HepG2 (cell line): ENCODE data around the gene COMP. TPM values are rescaled to one million over a fixed set of nuclear protein-coding genes. Genes with fewer than 3 reads are reported as not detected.

Source experiments
- CCDC6 ChIP-seq: sonication (generic); formaldehyde crosslinking; IDR thresholded peaks from 2 replicates; pipeline ENCODE4 v1.8.1; 2022; ENCODE audit warnings: mild to moderate bottlenecking, missing genetic modification reagents, moderate library complexity
- PHF5A ChIP-seq: IDR thresholded peaks from one replicate; pipeline ENCODE4 v1.6.1; 2018; ENCODE audit warnings: low read depth, missing genetic modification reagents; ENCODE audit not compliant: unreplicated experiment
- POGZ ChIP-seq: sonication (generic); formaldehyde crosslinking; IDR thresholded peaks from 2 replicates; pipeline ENCODE4 v1.4.0; 2020; ENCODE audit warnings: mild to moderate bottlenecking, missing genetic modification reagents
- RXRB ChIP-seq: IDR thresholded peaks from 2 replicates; pipeline ENCODE4 v1.6.1; 2016; ENCODE audit warnings: borderline replicate concordance, missing genetic modification reagents, missing compliant biosample characterization
- SIX4 ChIP-seq: sonication (generic); formaldehyde crosslinking; IDR thresholded peaks from 2 replicates; pipeline ENCODE4 v1.4.0; 2020; ENCODE audit warnings: missing genetic modification reagents
- SOX6 ChIP-seq, 2 experiments: fragments of 450-650 bp in 1 of 2; sonication (generic) in 1 of 2; formaldehyde crosslinking in 1 of 2; IDR thresholded peaks; 2 replicates each; pipeline versions ENCODE4 v1.4.0 to v1.6.1; 2017 to 2020; ENCODE audit warnings: antibody characterized with exemption in 1 of 2, mild to moderate bottlenecking in 1 of 2, missing genetic modification reagents in 1 of 2
- ZC3H4 ChIP-seq: sonication (generic); formaldehyde crosslinking; IDR thresholded peaks from 2 replicates; pipeline ENCODE4 v1.4.0; 2020; ENCODE audit warnings: missing genetic modification reagents, borderline replicate concordance
- ZNF143 ChIP-seq: sonication (generic); formaldehyde crosslinking; IDR thresholded peaks from 2 replicates; pipeline ENCODE4 v1.4.0; 2020; ENCODE audit warnings: missing genetic modification reagents
- ZNF33B ChIP-seq: sonication (generic); formaldehyde crosslinking; IDR thresholded peaks from 2 replicates; pipeline ENCODE4 v1.5.1; 2020; ENCODE audit warnings: mild to moderate bottlenecking, missing genetic modification reagents
- ZNF441 ChIP-seq: sonication (generic); formaldehyde crosslinking; IDR thresholded peaks from 2 replicates; pipeline ENCODE4 v1.7.0; 2021; ENCODE audit warnings: missing genetic modification reagents, borderline replicate concordance
- ZNF496 ChIP-seq: sonication (generic); formaldehyde crosslinking; IDR thresholded peaks from 2 replicates; pipeline ENCODE4 v1.8.1; 2023; ENCODE audit warnings: mild to moderate bottlenecking, moderate library complexity, missing genetic modification reagents; ENCODE audit not compliant: insufficient replicate concordance
- ZNF546 ChIP-seq: sonication (generic); formaldehyde crosslinking; conservative IDR thresholded peaks from 2 replicates; pipeline ENCODE4 v1.8.1; 2023; ENCODE audit warnings: mild to moderate bottlenecking, missing genetic modification reagents
- ZNF572 ChIP-seq: sonication (generic); formaldehyde crosslinking; IDR thresholded peaks from 2 replicates; pipeline ENCODE4 v1.5.1; 2020; ENCODE audit warnings: mild to moderate bottlenecking, missing genetic modification reagents
- ZNF773 ChIP-seq: sonication (generic); formaldehyde crosslinking; IDR thresholded peaks from 2 replicates; pipeline ENCODE4 v1.4.0; 2020; ENCODE audit warnings: missing genetic modification reagents, borderline replicate concordance
- polyA plus RNA-seq, 8 experiments: library from polyadenylated mRNA; depleted of rRNA in 3 of 8; stranded (reverse) in 7 of 8; unstranded in 1 of 8; fragments of >200 nt; fragmentation: Illumina TruSeq in 4 of 8; extraction: Trizol in 4 of 8; gene quantifications; 2 replicates each; pipeline versions ENCODE4 v1.2.1 to v1.2.3, GENCODE V29; 2011 to 2016; ENCODE audit warnings: low read depth in 4 of 8, missing spikeins in 1 of 8, mixed read lengths in 1 of 8; ENCODE audit not compliant: insufficient read depth in 1 of 8
- total RNA-seq, 5 experiments: library from RNA; depleted of rRNA; stranded (reverse); fragments of >200 nt; fragmentation: Illumina TruSeq; extraction: Trizol; gene quantifications; 2 replicates each; pipeline ENCODE4 v1.2.3, GENCODE V29; 2016; ENCODE audit warnings: low read depth in 1 of 5
- TF ChIP-seq, protein P1 (sequence below): sonication (generic); formaldehyde crosslinking; IDR thresholded peaks from 2 replicates; pipeline ENCODE4 v1.5.0; 2020; ENCODE audit warnings: missing genetic modification reagents
- TF ChIP-seq, protein P2 (sequence below): sonication (generic); formaldehyde crosslinking; IDR thresholded peaks from 2 replicates; pipeline ENCODE4 v1.4.0; 2020; ENCODE audit warnings: missing genetic modification reagents
- TF ChIP-seq, protein P3 (sequence below): sonication (generic); formaldehyde crosslinking; IDR thresholded peaks from 2 replicates; pipeline ENCODE4 v1.5.0; 2020; ENCODE audit warnings: mild to moderate bottlenecking, missing genetic modification reagents, borderline replicate concordance
- TF ChIP-seq, protein P4 (sequence below): sonication (generic); formaldehyde crosslinking; conservative IDR thresholded peaks from 2 replicates; pipeline ENCODE4 v1.4.0; 2020; ENCODE audit warnings: missing genetic modification reagents
- TF ChIP-seq, protein P5 (sequence below): sonication (generic); formaldehyde crosslinking; IDR thresholded peaks from 2 replicates; pipeline ENCODE4 v1.4.0; 2020; ENCODE audit warnings: missing genetic modification reagents

Gene COMP
- total and polyA plus RNA-seq, 2 of the 13 experiments (the other 11 are each of a cell fraction or from before 2014, with no cell fraction given) = 0.04 to 0.13 TPM

DNA sequence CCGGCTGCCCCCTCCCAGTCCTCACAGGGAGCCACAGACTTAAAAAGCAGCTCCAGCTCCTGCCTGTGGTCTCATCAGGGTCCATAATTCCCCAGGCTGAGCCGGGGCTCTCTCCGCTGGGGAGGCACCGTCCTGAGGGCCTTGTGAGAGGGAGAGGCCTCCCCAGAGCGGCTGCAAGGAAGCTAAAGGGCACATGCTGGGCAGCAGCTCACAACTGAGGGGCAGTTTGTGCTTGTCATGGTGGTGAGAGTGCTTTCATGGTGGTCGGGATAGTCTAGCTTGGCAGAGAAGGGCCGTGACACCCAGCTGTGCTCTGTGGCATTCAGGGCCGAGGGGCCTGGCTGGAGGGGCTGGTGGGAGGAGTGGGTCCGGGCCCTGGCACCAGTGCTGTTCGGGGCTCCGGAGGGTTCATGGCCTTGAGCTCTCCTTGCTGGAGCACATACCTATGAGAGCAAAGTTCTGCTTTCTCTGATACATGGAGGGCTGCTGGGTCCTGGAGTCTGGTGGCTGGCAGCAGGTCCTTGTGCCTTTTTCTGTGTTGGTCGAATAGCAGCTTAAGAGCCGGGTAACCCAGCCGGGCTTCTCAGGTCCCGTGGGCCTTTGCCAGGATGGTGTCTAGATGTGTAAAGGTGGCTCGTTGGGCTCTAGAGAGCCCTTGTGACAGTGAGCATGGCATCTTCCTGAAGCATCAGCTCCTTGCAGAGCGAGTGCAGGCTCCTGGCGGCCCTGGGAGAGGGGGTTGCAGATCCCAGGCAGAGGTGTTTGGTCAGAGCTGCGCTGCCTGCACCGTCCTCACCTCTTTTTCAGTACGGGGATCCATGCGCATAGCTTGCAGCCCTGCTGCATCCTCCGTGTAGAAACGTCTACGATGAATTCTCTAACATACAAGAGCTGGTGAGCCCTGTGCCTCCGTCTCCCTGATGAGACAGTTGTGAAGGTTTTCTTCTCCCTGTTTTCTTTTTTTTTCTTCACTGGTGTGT, 49.5 kb upstream of the COMP start (continued):
- TF ChIP-seq, protein P1, sequence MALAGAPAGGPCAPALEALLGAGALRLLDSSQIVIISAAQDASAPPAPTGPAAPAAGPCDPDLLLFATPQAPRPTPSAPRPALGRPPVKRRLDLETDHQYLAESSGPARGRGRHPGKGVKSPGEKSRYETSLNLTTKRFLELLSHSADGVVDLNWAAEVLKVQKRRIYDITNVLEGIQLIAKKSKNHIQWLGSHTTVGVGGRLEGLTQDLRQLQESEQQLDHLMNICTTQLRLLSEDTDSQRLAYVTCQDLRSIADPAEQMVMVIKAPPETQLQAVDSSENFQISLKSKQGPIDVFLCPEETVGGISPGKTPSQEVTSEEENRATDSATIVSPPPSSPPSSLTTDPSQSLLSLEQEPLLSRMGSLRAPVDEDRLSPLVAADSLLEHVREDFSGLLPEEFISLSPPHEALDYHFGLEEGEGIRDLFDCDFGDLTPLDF (CRISPR knock-in tag) = no peak
- TF ChIP-seq, protein P2, sequence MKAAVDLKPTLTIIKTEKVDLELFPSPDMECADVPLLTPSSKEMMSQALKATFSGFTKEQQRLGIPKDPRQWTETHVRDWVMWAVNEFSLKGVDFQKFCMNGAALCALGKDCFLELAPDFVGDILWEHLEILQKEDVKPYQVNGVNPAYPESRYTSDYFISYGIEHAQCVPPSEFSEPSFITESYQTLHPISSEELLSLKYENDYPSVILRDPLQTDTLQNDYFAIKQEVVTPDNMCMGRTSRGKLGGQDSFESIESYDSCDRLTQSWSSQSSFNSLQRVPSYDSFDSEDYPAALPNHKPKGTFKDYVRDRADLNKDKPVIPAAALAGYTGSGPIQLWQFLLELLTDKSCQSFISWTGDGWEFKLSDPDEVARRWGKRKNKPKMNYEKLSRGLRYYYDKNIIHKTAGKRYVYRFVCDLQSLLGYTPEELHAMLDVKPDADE (CRISPR knock-in tag) = no peak
- TF ChIP-seq ZNF572 (no peak), ZNF33B (CRISPR knock-in tag) (no peak), ZNF496 (CRISPR knock-in tag) (no peak), ZNF441 (no peak), RXRB (no peak), PHF5A (CRISPR knock-in tag) (no peak), ZNF773 (CRISPR knock-in tag) (no peak), ZNF546 (CRISPR knock-in tag) (no peak), CCDC6 (CRISPR knock-in tag) (0 out of 2 replicates have a peak, but pooled peaks have one; percentile 9), POGZ (CRISPR knock-in tag) (peak; percentile 26; the same call in 1 of the 2 replicates), ZC3H4 (CRISPR knock-in tag) (no peak), SOX6 (IDR thresholded peaks at IDR 0.05) (no peak), SOX6 (CRISPR knock-in tag; IDR thresholded peaks at IDR 0.05) (peak; percentile 48; the same call in 1 of the 2 replicates), ZNF143 (CRISPR knock-in tag) (no peak), SIX4 (no peak)
- TF ChIP-seq, protein P3, sequence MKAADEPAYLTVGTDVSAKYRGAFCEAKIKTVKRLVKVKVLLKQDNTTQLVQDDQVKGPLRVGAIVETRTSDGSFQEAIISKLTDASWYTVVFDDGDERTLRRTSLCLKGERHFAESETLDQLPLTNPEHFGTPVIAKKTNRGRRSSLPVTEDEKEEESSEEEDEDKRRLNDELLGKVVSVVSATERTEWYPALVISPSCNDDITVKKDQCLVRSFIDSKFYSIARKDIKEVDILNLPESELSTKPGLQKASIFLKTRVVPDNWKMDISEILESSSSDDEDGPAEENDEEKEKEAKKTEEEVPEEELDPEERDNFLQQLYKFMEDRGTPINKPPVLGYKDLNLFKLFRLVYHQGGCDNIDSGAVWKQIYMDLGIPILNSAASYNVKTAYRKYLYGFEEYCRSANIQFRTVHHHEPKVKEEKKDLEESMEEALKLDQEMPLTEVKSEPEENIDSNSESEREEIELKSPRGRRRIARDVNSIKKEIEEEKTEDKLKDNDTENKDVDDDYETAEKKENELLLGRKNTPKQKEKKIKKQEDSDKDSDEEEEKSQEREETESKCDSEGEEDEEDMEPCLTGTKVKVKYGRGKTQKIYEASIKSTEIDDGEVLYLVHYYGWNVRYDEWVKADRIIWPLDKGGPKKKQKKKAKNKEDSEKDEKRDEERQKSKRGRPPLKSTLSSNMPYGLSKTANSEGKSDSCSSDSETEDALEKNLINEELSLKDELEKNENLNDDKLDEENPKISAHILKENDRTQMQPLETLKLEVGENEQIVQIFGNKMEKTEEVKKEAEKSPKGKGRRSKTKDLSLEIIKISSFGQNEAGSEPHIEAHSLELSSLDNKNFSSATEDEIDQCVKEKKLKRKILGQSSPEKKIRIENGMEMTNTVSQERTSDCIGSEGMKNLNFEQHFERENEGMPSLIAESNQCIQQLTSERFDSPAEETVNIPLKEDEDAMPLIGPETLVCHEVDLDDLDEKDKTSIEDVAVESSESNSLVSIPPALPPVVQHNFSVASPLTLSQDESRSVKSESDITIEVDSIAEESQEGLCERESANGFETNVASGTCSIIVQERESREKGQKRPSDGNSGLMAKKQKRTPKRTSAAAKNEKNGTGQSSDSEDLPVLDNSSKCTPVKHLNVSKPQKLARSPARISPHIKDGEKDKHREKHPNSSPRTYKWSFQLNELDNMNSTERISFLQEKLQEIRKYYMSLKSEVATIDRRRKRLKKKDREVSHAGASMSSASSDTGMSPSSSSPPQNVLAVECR (CRISPR knock-in tag) = no peak
- TF ChIP-seq, protein P4, sequence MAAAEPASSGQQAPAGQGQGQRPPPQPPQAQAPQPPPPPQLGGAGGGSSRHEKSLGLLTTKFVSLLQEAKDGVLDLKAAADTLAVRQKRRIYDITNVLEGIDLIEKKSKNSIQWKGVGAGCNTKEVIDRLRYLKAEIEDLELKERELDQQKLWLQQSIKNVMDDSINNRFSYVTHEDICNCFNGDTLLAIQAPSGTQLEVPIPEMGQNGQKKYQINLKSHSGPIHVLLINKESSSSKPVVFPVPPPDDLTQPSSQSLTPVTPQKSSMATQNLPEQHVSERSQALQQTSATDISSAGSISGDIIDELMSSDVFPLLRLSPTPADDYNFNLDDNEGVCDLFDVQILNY (CRISPR knock-in tag) = no peak
- TF ChIP-seq, protein P5, sequence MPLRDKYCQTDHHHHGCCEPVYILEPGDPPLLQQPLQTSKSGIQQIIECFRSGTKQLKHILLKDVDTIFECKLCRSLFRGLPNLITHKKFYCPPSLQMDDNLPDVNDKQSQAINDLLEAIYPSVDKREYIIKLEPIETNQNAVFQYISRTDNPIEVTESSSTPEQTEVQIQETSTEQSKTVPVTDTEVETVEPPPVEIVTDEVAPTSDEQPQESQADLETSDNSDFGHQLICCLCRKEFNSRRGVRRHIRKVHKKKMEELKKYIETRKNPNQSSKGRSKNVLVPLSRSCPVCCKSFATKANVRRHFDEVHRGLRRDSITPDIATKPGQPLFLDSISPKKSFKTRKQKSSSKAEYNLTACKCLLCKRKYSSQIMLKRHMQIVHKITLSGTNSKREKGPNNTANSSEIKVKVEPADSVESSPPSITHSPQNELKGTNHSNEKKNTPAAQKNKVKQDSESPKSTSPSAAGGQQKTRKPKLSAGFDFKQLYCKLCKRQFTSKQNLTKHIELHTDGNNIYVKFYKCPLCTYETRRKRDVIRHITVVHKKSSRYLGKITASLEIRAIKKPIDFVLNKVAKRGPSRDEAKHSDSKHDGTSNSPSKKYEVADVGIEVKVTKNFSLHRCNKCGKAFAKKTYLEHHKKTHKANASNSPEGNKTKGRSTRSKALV (CRISPR knock-in tag) = no peak
